Esophagus muscularis mucosa (tissue), 4 donors: Measurements from ENCODE around the gene SLC2A6. TPM values are rescaled to one million over a fixed set of nuclear protein-coding genes. Genes with fewer than 3 reads are reported as not detected.

ENCODE experiments used
- DNase-seq: peaks from one replicate; pipeline ENCODE4 v3.0.0-alpha.2; 2017; ENCODE audit errors: extremely low spot score
- H3K27ac ChIP-seq, 4 donors: fragments of 200-600 bp; sonication (generic); replicated peaks in 1 of 4; 1 replicate in 3 of 4; 2 replicates in 1 of 4; pipeline ENCODE4 v1.5.1; 2016 to 2019; ENCODE audit warnings: mild to moderate bottlenecking in 1 of 4
- H3K27me3 ChIP-seq, 4 donors: fragments of 200-600 bp; sonication (generic); one replicate each; pipeline versions ENCODE4 v1.5.1 to v1.6.0; 2016 to 2019
- H3K36me3 ChIP-seq, 4 donors: fragments of 200-600 bp; sonication (generic); one replicate each; pipeline ENCODE4 v1.5.1; 2016 to 2019
- H3K4me1 ChIP-seq, 4 donors: fragments of 200-600 bp; sonication (generic); one replicate each; pipeline ENCODE4 v1.5.1; 2016 to 2019
- H3K4me3 ChIP-seq, 4 donors: fragments of 200-600 bp; sonication (generic); 1 replicate in 2 of 4; 2 replicates in 2 of 4; pipeline ENCODE4 v1.5.1; 2016 to 2019; ENCODE audit warnings: mild to moderate bottlenecking in 4 of 4, moderate library complexity in 1 of 4
- H3K9me3 ChIP-seq, 4 donors: fragments of 200-600 bp; sonication (generic); 1 replicate in 3 of 4; 2 replicates in 1 of 4; pipeline ENCODE4 v1.5.1; 2016 to 2019
- CTCF ChIP-seq, 3 experiments: fragments of 200-600 bp in 2 of 3; fragments of 450-650 bp in 1 of 3; sonication (generic) in 2 of 3; IDR thresholded peaks; one replicate each; pipeline ENCODE4 v1.5.1; 2017 to 2019; ENCODE audit warnings: antibody characterized with exemption in 3 of 3, mild to moderate bottlenecking in 2 of 3, moderate library complexity in 1 of 3
- EP300 ChIP-seq: sonication (generic); formaldehyde crosslinking; IDR thresholded peaks from one replicate; pipeline ENCODE4 v1.6.1; 2017; ENCODE audit warnings: antibody characterized with exemption
- POLR2A ChIP-seq: fragments of 450-650 bp; IDR thresholded peaks from one replicate; pipeline ENCODE4 v1.6.1; 2017; ENCODE audit warnings: antibody characterized with exemption, moderate library complexity, mild to moderate bottlenecking, low read depth
- POLR2AphosphoS5 ChIP-seq, 2 donors: sonication (generic); formaldehyde crosslinking; IDR thresholded peaks; one replicate each; pipeline ENCODE4 v1.6.1; 2017; ENCODE audit warnings: antibody characterized with exemption in 2 of 2
- WGBS: methylation state at CpG from one replicate; pipeline ENCODE4 v1.1.5; 2018; 5-methylcytosine and 5-hydroxymethylcytosine counted together
- intact Hi-C: fragments of 100-400 bp; cut with DNase I; formaldehyde crosslinking; loops from one replicate; pipeline ENCODE4 v1.15.1; 2023
- total RNA-seq, 4 donors: library from RNA; depleted of rRNA; stranded (reverse); fragments of >200 nt; gene quantifications; one replicate each; pipeline versions ENCODE4 v1.1.0 to v1.2.1, GENCODE V29; 2016

Gene SLC2A6
- total RNA-seq, 4 donors from 2014 or later: 2.9 to 8.6 (median 5.9) TPM

GRCh38 chr9:133443982-133444381, 34.9 kb downstream of the SLC2A6 start:
- TF ChIP-seq CTCF (IDR thresholded peaks at IDR 0.05) (no peak), EP300 (no peak), POLR2A (no peak), POLR2AphosphoS5 (IDR thresholded peaks at IDR 0.05) (no peak)
- Histone ChIP-seq H3K9me3 (no peaks in the 10 kb centered on the region), H3K36me3 (no peaks in the 10 kb centered on the region), H3K4me3 (no peak overlapping the region), H3K4me1 (no peaks in the 10 kb centered on the region), H3K27ac (no peak overlapping the region), H3K27me3 (no peaks in the 10 kb centered on the region)
- 88% methylated on average over 8 of the region's 8 CpGs for WGBS
- DNase-seq: no peak
- intact Hi-C loops: no loop called here

GRCh38 chr9:133443248-133443647, 35.7 kb downstream of the SLC2A6 start:
- WGBS: no CpG with 5 or more reads among the region's 15 CpGs
- no peaks in the 10 kb centered on the region for H3K9me3 ChIP-seq
- H3K4me3 ChIP-seq: no peak overlapping the region
- TF ChIP-seq POLR2A: no peak
- TF ChIP-seq POLR2AphosphoS5 (IDR thresholded peaks at IDR 0.05): no peak
- TF ChIP-seq CTCF (IDR thresholded peaks at IDR 0.05): no peak
- TF ChIP-seq EP300: no peak
- no peak overlapping the region for H3K27ac ChIP-seq
- no peaks in the 10 kb centered on the region for H3K36me3 ChIP-seq
- no peak for DNase-seq
- H3K27me3 ChIP-seq: no peaks in the 10 kb centered on the region
- no peaks in the 10 kb centered on the region for H3K4me1 ChIP-seq
- intact Hi-C loops: no loop called here

GRCh38 chr9:133441571-133441970, 37.3 kb downstream of the SLC2A6 start:
- TF ChIP-seq POLR2A (no peak), POLR2AphosphoS5 (IDR thresholded peaks at IDR 0.05) (no peak), EP300 (no peak)
- no peak overlapping the region for H3K4me3 ChIP-seq
- H3K27me3 ChIP-seq: no peaks in the 10 kb centered on the region
- no peaks in the 10 kb centered on the region for H3K4me1 ChIP-seq
- H3K9me3 ChIP-seq: no peaks in the 10 kb centered on the region
- no peak overlapping the region for H3K27ac ChIP-seq
- DNase-seq: no peak
- H3K36me3 ChIP-seq: no peaks in the 10 kb centered on the region
- intact Hi-C loops: no loop called here
- 57% methylated on average over 4 of the region's 5 CpGs for WGBS

GRCh38 chr9:133440874-133441273, 38.0 kb downstream of the SLC2A6 start:
- intact Hi-C loops: no loop called here
- H3K27ac ChIP-seq: no peak overlapping the region
- H3K27me3 ChIP-seq: no peaks in the 10 kb centered on the region
- H3K4me3 ChIP-seq: no peak overlapping the region
- no peaks in the 10 kb centered on the region for H3K36me3 ChIP-seq
- DNase-seq: no peak
- 94% methylated on average over 12 of the region's 12 CpGs for WGBS
- H3K4me1 ChIP-seq: no peaks in the 10 kb centered on the region
- H3K9me3 ChIP-seq: no peaks in the 10 kb centered on the region
- TF ChIP-seq CTCF (IDR thresholded peaks at IDR 0.05) (no peak), POLR2A (no peak), EP300 (no peak), POLR2AphosphoS5 (IDR thresholded peaks at IDR 0.05) (no peak)

GRCh38 chr9:133439337-133439736, 39.6 kb downstream of the SLC2A6 start:
- Histone ChIP-seq H3K36me3 (no peaks in the 10 kb centered on the region), H3K4me1 (no peaks in the 10 kb centered on the region), H3K27me3 (no peaks in the 10 kb centered on the region), H3K9me3 (no peaks in the 10 kb centered on the region), H3K27ac (no peak overlapping the region), H3K4me3 (no peak overlapping the region)
- intact Hi-C loops: no loop called here
- TF ChIP-seq POLR2AphosphoS5 (IDR thresholded peaks at IDR 0.05) (no peak), EP300 (no peak), POLR2A (no peak), CTCF (IDR thresholded peaks at IDR 0.05) (no peak)
- DNase-seq: no peak
- 93% methylated on average over 4 of the region's 4 CpGs for WGBS
